SK-N-MC (cell line): ENCODE data around the gene ERP44.
"Not testable (repeated sequence)": the region's sequence is repeated elsewhere in the genome, so short reads cannot be mapped to it uniquely, and the experiment has no call there.

Experiments used
- DNase-seq: peaks from one replicate; pipeline ENCODE4 v3.0.0-alpha.2; 2011; ENCODE audit warnings: low read depth, low spot score
- H3K27ac ChIP-seq: fragments of 200-600 bp; sonication (generic); 2 replicates; pipeline ENCODE4 v1.5.1; 2016; ENCODE audit warnings: mixed run types
- H3K36me3 ChIP-seq: fragments of 200-600 bp; sonication (generic); 2 replicates; pipeline ENCODE4 v1.6.1; 2017; ENCODE audit warnings: antibody characterized with exemption, low read length, mixed read lengths; ENCODE audit not compliant: insufficient read depth
- H3K4me3 ChIP-seq: fragments of 200-600 bp; sonication (generic); 2 replicates; pipeline ENCODE4 v1.5.1; 2016
- H3K9ac ChIP-seq: fragments of 200-600 bp; sonication (generic); 2 replicates; pipeline ENCODE4 v1.8.0; 2017; ENCODE audit warnings: mixed run types, mixed read lengths; ENCODE audit not compliant: insufficient read length
- H3K9me3 ChIP-seq: fragments of 200-600 bp; sonication (generic); 2 replicates; pipeline ENCODE4 v1.6.1; 2017; ENCODE audit warnings: low read depth, mild to moderate bottlenecking, antibody characterized with exemption, low read length, moderate library complexity, mixed read lengths
- EZH2 ChIP-seq: fragments of 200-600 bp; sonication (generic); IDR thresholded peaks from one replicate; pipeline ENCODE4 v1.6.1; 2017; ENCODE audit warnings: antibody characterized with exemption
- FOXP2 ChIP-seq: optimal IDR thresholded peaks from 2 replicates; pipeline ENCODE3; 2011; ENCODE audit warnings: mild to moderate bottlenecking, moderate library complexity; ENCODE audit not compliant: insufficient read depth; ENCODE audit errors: extremely low read length, control extremely low read depth
- POLR2AphosphoS5 ChIP-seq: IDR thresholded peaks from 2 replicates; pipeline ENCODE4 v1.6.1; 2012; ENCODE audit warnings: mild to moderate bottlenecking, low read depth, low read length, borderline replicate concordance

ERP44 gene

GRCh38 chr9:100066539-100066938 lies 32.3 kb downstream of the ERP44 start:
- no peak overlapping the region for H3K9ac ChIP-seq

GRCh38 chr9:100064872-100065581 lies 33.8 kb downstream of the ERP44 start:
- Histone ChIP-seq H3K36me3 (no peaks in the 10 kb centered on the region), H3K4me3 (no peak overlapping the region; the same call in 1 of the 2 replicates), H3K27ac (peak overlapping the region; percentile 84; the same call in 1 of the 2 replicates), H3K9me3 (no peaks in the 10 kb centered on the region), H3K9ac (no peak overlapping the region)
- no peak for DNase-seq
- no peak for TF ChIP-seq POLR2AphosphoS5

More at GRCh38 chr9:100066539-100066938, 32.3 kb downstream of the ERP44 start:
- no peak for DNase-seq
- Histone ChIP-seq H3K36me3 (no peaks in the 10 kb centered on the region), H3K27ac (peak overlapping the region; percentile 59), H3K9me3 (no peaks in the 10 kb centered on the region), H3K4me3 (peak overlapping the region; percentile 50)
- TF ChIP-seq POLR2AphosphoS5 (no peak), FOXP2 (no peak), EZH2 (no peak)

GRCh38 chr9:100063185-100063584 lies 35.6 kb downstream of the ERP44 start:
- no peaks in the 10 kb centered on the region for H3K9me3 ChIP-seq
- peak overlapping the region; percentile 84 for H3K27ac ChIP-seq

GRCh38 chr9:100062683-100063082 lies 36.1 kb downstream of the ERP44 start:
- H3K4me3 ChIP-seq = peak overlapping the region; percentile 65; the same call in 1 of the 2 replicates
- H3K9ac ChIP-seq, DNase-seq, H3K9me3 ChIP-seq, H3K36me3 ChIP-seq: not testable (repeated sequence)
- H3K27ac ChIP-seq = peak overlapping the region; percentile 84; the same call in 1 of the 2 replicates

More at GRCh38 chr9:100063185-100063584, 35.6 kb downstream of the ERP44 start:
- H3K36me3 ChIP-seq = no peaks in the 10 kb centered on the region
- no peak for DNase-seq
- peak overlapping the region; percentile 28 for H3K9ac ChIP-seq
- peak overlapping the region; percentile 65 for H3K4me3 ChIP-seq
- TF ChIP-seq FOXP2 (no peak), POLR2AphosphoS5 (no peak), EZH2 (no peak)

- Histone ChIP-seq H3K9ac (no peak overlapping the region), H3K36me3 (no peaks in the 10 kb centered on the region), H3K27ac (no peak overlapping the region), H3K9me3 (no peaks in the 10 kb centered on the region), H3K4me3 (no peak overlapping the region)
- no peak for TF ChIP-seq POLR2AphosphoS5
- no peak for TF ChIP-seq FOXP2
- TF ChIP-seq EZH2 = no peak
- no peak for DNase-seq
Measured at GRCh38 chr9:100058699-100059579, 39.9 kb downstream of the ERP44 start.

GRCh38 chr9:100057624-100058023 lies 41.2 kb downstream of the ERP44 start:
- TF ChIP-seq POLR2AphosphoS5 = no peak
- no peaks in the 10 kb centered on the region for H3K36me3 ChIP-seq
- no peaks in the 10 kb centered on the region for H3K9me3 ChIP-seq
- H3K27ac ChIP-seq = no peak overlapping the region
- no peak for DNase-seq
- H3K9ac ChIP-seq = no peak overlapping the region
- no peak overlapping the region for H3K4me3 ChIP-seq

- Histone ChIP-seq H3K27ac (no peak overlapping the region), H3K9me3 (no peaks in the 10 kb centered on the region), H3K36me3 (peaks cover 8% of the 10 kb centered on the region), H3K4me3 (no peak overlapping the region), H3K9ac (no peak overlapping the region)
- DNase-seq = no peak
- TF ChIP-seq POLR2AphosphoS5 (no peak), EZH2 (no peak), FOXP2 (no peak)
Measured at GRCh38 chr9:100056561-100056960, 42.2 kb downstream of the ERP44 start.

GRCh38 chr9:100052375-100052774 lies 46.4 kb downstream of the ERP44 start:
- Histone ChIP-seq H3K9ac (no peak overlapping the region), H3K4me3 (no peak overlapping the region), H3K9me3 (no peaks in the 10 kb centered on the region), H3K36me3 (peaks cover 19% of the 10 kb centered on the region), H3K27ac (no peak overlapping the region)
- no peak for DNase-seq
- no peak for TF ChIP-seq EZH2
- TF ChIP-seq FOXP2 = no peak
- no peak for TF ChIP-seq POLR2AphosphoS5
